Peyer's patch (tissue), 4 donors: ENCODE data around the gene GCLM. TPM values are rescaled to one million over a fixed set of nuclear protein-coding genes. Genes with fewer than 3 reads are reported as not detected.
A peak's percentile ranks its signal among the peaks of the same experiment; 100 is the strongest.

Experiments
- DNase-seq, 3 donors: peaks; one replicate each; pipeline ENCODE4 v3.0.0-alpha.2; 2017 to 2019
- H3K27ac ChIP-seq, 4 donors: fragments of 200-600 bp; sonication (generic); one replicate each; pipeline ENCODE4 v1.5.1; 2016 to 2019
- H3K27me3 ChIP-seq, 2 donors: fragments of 200-600 bp; sonication (generic); one replicate each; pipeline ENCODE4 v1.5.1; 2019
- H3K36me3 ChIP-seq, 3 donors: fragments of 200-600 bp; sonication (generic); one replicate each; pipeline ENCODE4 v1.5.1; 2016 to 2019
- H3K4me1 ChIP-seq, 4 donors: fragments of 200-600 bp; sonication (generic); one replicate each; pipeline ENCODE4 v1.5.1; 2016 to 2019
- H3K4me3 ChIP-seq, 4 donors: fragments of 200-600 bp; sonication (generic); 1 replicate in 3 of 4; 2 replicates in 1 of 4; pipeline ENCODE4 v1.5.1; 2016 to 2019; ENCODE audit warnings: mild to moderate bottlenecking in 1 of 4
- H3K9me3 ChIP-seq, 4 donors: fragments of 200-600 bp; sonication (generic); one replicate each; pipeline ENCODE4 v1.5.1; 2016 to 2019; ENCODE audit warnings: mild to moderate bottlenecking in 1 of 4
- POLR2A ChIP-seq, 2 donors: fragments of 450-650 bp; IDR thresholded peaks; one replicate each; pipeline ENCODE4 v1.5.1; 2017; ENCODE audit warnings: antibody characterized with exemption in 2 of 2, mild to moderate bottlenecking in 2 of 2, moderate library complexity in 2 of 2
- total RNA-seq, 4 donors: library from RNA; depleted of rRNA; stranded (reverse); fragments of >200 nt; gene quantifications; one replicate each; pipeline ENCODE4 v1.1.0, GENCODE V29; 2016
- TF ChIP-seq, protein P1 (sequence below), 6 experiments: fragments of 450-650 bp in 4 of 6; fragments of 200-600 bp in 2 of 6; sonication (generic) in 1 of 6; IDR thresholded peaks; one replicate each; pipeline ENCODE4 v1.5.1; 2017 to 2019; ENCODE audit warnings: antibody characterized with exemption in 6 of 6, mild to moderate bottlenecking in 3 of 6, moderate library complexity in 1 of 6

Gene GCLM
- total RNA-seq, 4 donors from 2014 or later, result 14.0 to 56.2 (median 17.9) TPM

DNA sequence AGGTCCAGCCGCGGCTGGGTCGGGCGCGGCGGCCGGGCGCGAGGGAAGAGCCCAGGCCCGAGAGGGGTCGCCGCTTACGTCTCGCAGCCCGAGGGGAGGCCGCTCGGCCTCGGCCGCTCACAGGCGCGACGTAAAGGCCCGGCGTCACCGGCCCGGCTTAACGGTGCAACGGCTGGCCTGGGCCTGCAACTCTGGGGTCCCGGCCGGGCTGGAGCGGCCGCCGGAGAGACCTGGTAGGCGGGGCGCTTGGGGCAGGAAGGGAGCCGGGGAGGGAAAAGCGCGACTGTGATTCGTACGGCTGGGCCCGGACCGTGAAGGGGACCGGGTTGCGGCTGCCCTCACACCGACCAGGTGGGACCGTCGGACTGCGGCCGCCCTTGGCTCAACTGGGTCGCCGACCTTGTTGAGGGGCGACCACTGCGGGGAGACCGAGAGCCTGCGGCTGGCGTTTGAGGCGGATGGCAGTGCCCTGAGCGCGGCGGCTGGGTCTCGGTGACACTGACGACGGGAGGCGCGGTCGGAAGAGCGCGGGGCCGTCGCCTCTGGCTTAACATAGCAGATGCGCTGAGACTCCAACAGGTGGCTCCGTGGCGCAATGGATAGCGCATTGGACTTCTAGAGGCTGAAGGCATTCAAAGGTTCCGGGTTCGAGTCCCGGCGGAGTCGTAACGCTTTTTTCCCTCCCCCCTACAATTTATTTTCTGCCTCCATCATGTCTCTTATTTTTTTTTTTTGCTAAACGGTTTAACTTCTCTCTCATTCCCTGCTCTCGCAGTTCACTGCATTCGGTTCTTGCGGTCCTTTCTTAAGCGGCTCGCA, 62.0 kb downstream of the GCLM start:
- Histone ChIP-seq H3K9me3 (no peaks in the 10 kb centered on the region), H3K4me3 (peak overlapping the region; percentile 86 to 92 (median 90)), H3K27me3 (no peaks in the 10 kb centered on the region), H3K36me3 (no peaks in the 10 kb centered on the region), H3K27ac (peak overlapping the region; percentile 97 to 99 (median 98)), H3K4me1 (peaks cover 0 to 13% (median 4%) of the 10 kb centered on the region in 4 donors)
- TF ChIP-seq POLR2A (IDR thresholded peaks at IDR 0.05), result peak; percentile 33 to 55
- TF ChIP-seq, protein P1, sequence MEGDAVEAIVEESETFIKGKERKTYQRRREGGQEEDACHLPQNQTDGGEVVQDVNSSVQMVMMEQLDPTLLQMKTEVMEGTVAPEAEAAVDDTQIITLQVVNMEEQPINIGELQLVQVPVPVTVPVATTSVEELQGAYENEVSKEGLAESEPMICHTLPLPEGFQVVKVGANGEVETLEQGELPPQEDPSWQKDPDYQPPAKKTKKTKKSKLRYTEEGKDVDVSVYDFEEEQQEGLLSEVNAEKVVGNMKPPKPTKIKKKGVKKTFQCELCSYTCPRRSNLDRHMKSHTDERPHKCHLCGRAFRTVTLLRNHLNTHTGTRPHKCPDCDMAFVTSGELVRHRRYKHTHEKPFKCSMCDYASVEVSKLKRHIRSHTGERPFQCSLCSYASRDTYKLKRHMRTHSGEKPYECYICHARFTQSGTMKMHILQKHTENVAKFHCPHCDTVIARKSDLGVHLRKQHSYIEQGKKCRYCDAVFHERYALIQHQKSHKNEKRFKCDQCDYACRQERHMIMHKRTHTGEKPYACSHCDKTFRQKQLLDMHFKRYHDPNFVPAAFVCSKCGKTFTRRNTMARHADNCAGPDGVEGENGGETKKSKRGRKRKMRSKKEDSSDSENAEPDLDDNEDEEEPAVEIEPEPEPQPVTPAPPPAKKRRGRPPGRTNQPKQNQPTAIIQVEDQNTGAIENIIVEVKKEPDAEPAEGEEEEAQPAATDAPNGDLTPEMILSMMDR (IDR thresholded peaks at IDR 0.05), result no peak
- peak; percentile 88 to 96 (median 93) for DNase-seq

DNA sequence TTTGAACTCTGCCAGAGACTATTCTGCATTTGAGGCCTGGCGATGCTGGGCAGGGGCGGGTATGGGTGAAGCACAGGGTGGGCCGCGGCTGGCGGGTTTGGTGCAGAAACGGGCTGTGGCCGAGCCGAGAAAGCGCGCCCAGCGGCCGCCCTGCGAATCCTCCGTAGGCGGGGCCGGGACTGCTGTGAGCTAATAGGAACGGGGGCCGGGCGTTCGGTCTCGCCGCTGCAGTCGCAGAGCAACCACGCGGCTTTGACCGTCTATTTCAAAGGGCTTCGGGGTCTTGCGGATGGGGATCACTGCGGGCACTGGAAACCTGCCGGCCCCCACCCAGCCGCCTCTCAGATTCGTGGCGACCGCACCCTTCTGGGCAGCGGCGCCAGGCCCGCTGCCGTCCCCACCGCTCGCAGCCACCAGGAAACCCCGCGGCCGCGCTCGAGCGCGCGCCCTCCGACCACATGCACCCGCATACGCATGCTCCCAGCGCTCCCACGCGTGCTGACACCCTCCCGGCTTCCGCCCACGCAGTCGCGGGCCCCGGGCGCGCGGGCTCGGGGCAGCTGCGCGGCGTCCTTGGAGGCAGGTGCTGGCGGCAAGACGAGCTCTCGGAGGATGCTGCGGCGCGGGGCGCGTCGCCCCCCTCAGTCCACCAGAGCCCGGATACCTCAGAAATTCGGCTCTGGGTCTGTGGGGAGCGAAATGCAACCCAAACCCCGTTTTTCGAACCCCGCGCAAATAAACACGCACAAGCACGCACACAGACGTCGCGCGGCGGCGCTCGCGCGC, 62.8 kb downstream of the GCLM start:
- H3K9me3 ChIP-seq, result no peaks in the 10 kb centered on the region
- DNase-seq, result peak; percentile 92 to 95 (median 92)
- TF ChIP-seq POLR2A (IDR thresholded peaks at IDR 0.05), result peak; percentile 44 to 50
- TF ChIP-seq, protein P1 (IDR thresholded peaks at IDR 0.05), result peak in 5 of 6 experiments; percentile 30 to 53 (median 51)

DNA sequence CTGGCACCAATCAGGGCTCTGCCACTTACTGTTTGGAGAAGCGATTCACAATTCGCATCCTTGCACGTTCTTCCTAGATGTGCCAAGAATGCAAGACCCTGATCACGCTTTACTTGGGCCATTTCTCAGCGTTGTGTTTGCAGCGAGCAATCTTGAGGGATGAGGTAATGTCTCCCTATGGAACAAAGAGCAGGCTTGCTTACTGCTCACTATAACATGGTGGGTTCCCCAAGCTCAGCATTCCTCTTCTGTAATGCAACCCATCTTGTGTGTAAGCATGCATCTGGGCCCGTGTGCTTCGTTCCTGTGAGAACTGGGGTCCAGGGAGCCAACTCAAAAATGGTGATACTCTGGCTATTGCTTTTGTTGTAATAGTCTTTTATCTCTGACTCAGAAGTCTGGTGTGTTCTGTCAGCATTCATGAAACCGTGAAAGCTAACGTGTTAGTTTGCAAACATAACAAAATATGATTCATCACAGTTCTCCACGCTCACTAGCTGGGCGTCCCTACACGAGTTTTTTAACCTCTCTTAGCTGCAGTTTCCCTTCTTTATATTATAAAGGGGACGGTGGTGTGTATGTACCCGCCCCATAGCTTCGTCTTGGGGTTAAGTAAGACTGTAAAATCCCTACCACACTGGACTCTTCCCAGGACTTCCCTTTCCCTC, 63.6 kb downstream of the GCLM start:
- Histone ChIP-seq H3K4me1 (peaks cover 0 to 13% (median 4%) of the 10 kb centered on the region in 4 donors), H3K27me3 (no peaks in the 10 kb centered on the region), H3K4me3 (peak overlapping the region; percentile 86 to 92 (median 90)), H3K36me3 (no peaks in the 10 kb centered on the region), H3K9me3 (no peaks in the 10 kb centered on the region), H3K27ac (peak overlapping the region; percentile 97 to 99 (median 98))
- peak in 1 of 3 donors; percentile 46 for DNase-seq
- TF ChIP-seq, protein P1 (IDR thresholded peaks at IDR 0.05), result no peak
- TF ChIP-seq POLR2A (IDR thresholded peaks at IDR 0.05), result no peak

More for the DNA sequence above, 62.8 kb downstream of the GCLM start:
- peak overlapping the region; percentile 86 to 92 (median 90) for H3K4me3 ChIP-seq
- peak overlapping the region; percentile 97 to 99 (median 98) for H3K27ac ChIP-seq
- H3K4me1 ChIP-seq, result peaks cover 0 to 13% (median 4%) of the 10 kb centered on the region in 4 donors
- H3K27me3 ChIP-seq, result no peaks in the 10 kb centered on the region
- no peaks in the 10 kb centered on the region for H3K36me3 ChIP-seq

DNA sequence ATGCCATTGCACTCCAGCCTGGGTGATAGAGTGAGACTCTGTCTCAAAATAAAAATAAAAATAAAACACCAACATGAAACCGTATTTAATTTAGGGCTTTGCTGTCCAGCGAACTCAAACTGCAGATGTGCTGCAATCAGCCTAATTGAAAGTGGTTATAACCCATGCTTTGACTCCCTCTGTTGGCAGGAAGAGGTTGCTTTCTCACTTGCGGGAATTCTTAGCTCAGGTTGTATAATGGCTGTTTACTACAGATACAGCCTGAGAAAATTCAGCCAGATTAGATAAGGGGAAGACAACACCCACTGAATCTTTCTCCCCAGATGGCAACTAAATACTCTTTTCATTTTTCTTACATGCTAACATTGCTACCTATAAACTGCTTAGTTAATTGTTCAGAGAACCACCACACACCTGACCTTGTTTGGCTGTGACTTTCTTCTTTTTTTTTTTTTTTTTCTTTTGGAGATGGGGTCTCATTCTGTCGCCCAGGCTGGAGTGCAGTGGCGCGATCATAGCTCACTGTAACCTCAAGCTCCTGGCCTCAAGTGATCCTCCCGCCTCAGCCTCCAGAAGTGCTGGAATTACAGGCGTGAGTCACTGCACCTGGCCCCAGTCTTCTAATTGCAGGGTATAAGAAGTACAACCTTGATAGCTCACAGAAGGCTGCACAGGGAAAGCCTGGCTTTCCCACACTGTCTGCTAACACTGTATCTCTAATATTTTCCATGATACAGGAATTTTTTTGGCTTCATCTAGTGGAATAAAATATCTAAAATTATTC, 64.8 kb downstream of the GCLM start:
- Histone ChIP-seq H3K27me3 (no peaks in the 10 kb centered on the region), H3K4me1 (peaks cover 0 to 13% (median 4%) of the 10 kb centered on the region in 4 donors), H3K27ac (peak overlapping the region in 1 of 4 donors; percentile 37), H3K9me3 (no peaks in the 10 kb centered on the region), H3K4me3 (no peak overlapping the region), H3K36me3 (no peaks in the 10 kb centered on the region)
- peak in 2 of 3 donors; percentile 29 to 69 for DNase-seq
- TF ChIP-seq, protein P1 (IDR thresholded peaks at IDR 0.05), result peak; percentile 42 to 88 (median 78)
- TF ChIP-seq POLR2A (IDR thresholded peaks at IDR 0.05), result no peak
